ENCODE results near the gene PRDM16.

PRDM16 gene

DNA sequence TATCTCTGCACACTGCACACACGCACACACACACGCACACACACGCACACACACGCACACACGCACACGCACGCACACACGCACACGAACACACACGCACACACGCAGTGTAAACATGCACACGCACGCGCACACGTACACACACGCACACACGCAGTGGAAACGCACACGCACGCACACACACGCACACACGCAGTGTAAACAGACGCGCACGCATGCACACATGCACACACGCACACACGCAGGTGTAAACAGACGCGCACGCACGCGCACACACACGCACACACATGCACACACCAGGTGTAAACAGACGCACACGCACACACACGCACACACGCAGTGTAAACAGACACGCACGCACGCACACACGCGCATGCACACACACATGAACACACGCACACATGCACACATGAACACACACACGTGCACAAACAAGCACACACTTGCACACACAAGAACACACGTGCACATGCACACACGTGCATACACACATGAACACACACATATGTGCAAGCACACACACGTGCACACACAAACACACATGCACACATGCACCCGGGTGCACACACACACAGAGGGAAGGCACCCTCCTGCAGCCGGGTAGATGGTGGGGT is 45.2 kb downstream of the PRDM16 start:
- TF ChIP-seq, protein P1, sequence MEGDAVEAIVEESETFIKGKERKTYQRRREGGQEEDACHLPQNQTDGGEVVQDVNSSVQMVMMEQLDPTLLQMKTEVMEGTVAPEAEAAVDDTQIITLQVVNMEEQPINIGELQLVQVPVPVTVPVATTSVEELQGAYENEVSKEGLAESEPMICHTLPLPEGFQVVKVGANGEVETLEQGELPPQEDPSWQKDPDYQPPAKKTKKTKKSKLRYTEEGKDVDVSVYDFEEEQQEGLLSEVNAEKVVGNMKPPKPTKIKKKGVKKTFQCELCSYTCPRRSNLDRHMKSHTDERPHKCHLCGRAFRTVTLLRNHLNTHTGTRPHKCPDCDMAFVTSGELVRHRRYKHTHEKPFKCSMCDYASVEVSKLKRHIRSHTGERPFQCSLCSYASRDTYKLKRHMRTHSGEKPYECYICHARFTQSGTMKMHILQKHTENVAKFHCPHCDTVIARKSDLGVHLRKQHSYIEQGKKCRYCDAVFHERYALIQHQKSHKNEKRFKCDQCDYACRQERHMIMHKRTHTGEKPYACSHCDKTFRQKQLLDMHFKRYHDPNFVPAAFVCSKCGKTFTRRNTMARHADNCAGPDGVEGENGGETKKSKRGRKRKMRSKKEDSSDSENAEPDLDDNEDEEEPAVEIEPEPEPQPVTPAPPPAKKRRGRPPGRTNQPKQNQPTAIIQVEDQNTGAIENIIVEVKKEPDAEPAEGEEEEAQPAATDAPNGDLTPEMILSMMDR (IDR thresholded peaks at IDR 0.05; ENCODE audit: borderline replicate concordance, insufficient read depth, low read depth, low read length), result no peak
- H3K4me3 ChIP-seq (ENCODE audit: low read depth, low read length), result no peak overlapping the region

DNA sequence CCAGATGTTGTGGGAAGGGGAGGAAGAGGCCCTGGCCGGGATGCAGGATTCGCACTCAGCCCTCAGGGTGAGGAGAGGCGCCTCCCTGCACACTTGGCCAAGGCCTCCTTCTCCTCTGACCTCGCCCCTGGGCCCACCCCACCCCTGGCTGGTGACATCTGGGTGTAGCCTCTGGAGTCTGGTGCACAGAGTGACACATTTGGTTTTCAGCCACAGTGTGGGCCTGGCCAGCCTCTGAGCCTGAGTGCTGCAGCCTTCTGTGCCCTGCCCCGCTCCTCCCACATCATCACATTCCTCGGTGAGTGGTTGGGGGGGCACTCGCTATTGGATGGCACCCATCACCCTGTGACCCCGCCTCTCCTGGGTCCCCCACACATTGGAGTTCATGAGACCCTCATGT is 45.8 kb downstream of the PRDM16 start:
- TF ChIP-seq, protein P1 (IDR thresholded peaks at IDR 0.05; ENCODE audit: borderline replicate concordance, insufficient read depth, low read depth, low read length), result no peak

GRCh38 chr1:3115275-3116149 is 46.5 kb downstream of the PRDM16 start:
- no peak overlapping the region for H3K4me3 ChIP-seq (ENCODE audit: low read depth, low read length)
- TF ChIP-seq, protein P1 (IDR thresholded peaks at IDR 0.05; ENCODE audit: borderline replicate concordance, insufficient read depth, low read depth, low read length), result no peak

More for the DNA sequence above, 45.8 kb downstream of the PRDM16 start:
- H3K4me3 ChIP-seq (ENCODE audit: low read depth, low read length), result no peak overlapping the region

- no peak overlapping the region for H3K4me3 ChIP-seq (ENCODE audit: low read depth, low read length)
- TF ChIP-seq, protein P1 (IDR thresholded peaks at IDR 0.05; ENCODE audit: borderline replicate concordance, insufficient read depth, low read depth, low read length), result no peak
These were observed 47.1 kb downstream of the PRDM16 start for GRCh38 chr1:3116150-3116510.

GRCh38 chr1:3116560-3116959 is 47.6 kb downstream of the PRDM16 start:
- H3K4me3 ChIP-seq (ENCODE audit: low read depth, low read length), result no peak overlapping the region
- TF ChIP-seq, protein P1 (IDR thresholded peaks at IDR 0.05; ENCODE audit: borderline replicate concordance, insufficient read depth, low read depth, low read length), result no peak

DNA sequence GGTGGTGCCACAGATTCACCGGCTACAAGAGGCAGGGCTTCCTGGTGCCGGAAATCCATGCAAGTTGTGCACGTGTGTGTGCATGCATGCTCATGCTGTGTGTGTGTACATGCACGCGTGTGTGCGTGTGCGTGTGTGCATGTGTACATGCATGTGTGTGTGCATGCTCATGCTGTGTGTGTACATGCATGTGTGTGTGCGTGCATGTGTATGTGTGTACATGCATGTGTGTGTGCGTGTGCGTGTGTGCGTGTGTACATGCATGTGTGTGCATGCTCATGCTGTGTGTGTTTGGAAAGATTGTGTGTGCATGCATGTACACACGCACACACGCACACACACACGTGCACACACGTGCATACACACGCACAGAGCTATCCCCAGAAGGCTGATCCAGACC is 48.9 kb downstream of the PRDM16 start:
- no peak overlapping the region for H3K4me3 ChIP-seq (ENCODE audit: low read depth, low read length)
- TF ChIP-seq, protein P1 (IDR thresholded peaks at IDR 0.05; ENCODE audit: borderline replicate concordance, insufficient read depth, low read depth, low read length), result no peak

- TF ChIP-seq, protein P1 (IDR thresholded peaks at IDR 0.05; ENCODE audit: borderline replicate concordance, insufficient read depth, low read depth, low read length), result no peak
- no peak overlapping the region for H3K4me3 ChIP-seq (ENCODE audit: low read depth, low read length)
These were observed 50.1 kb downstream of the PRDM16 start for GRCh38 chr1:3119061-3119460.

Data from GM12875 (cell line).